HG03469 (cell line): ENCODE results near the gene COL5A1.

ENCODE experiments used
- ATAC-seq: cut with Tn5 transposase; IDR thresholded peaks from one replicate; pipeline ENCODE4 v1.9.1; 2021; ENCODE audit warnings: mild to moderate bottlenecking, moderate library complexity, moderate number of reproducible peaks; ENCODE audit not compliant: unreplicated experiment

COL5A1 gene

DNA sequence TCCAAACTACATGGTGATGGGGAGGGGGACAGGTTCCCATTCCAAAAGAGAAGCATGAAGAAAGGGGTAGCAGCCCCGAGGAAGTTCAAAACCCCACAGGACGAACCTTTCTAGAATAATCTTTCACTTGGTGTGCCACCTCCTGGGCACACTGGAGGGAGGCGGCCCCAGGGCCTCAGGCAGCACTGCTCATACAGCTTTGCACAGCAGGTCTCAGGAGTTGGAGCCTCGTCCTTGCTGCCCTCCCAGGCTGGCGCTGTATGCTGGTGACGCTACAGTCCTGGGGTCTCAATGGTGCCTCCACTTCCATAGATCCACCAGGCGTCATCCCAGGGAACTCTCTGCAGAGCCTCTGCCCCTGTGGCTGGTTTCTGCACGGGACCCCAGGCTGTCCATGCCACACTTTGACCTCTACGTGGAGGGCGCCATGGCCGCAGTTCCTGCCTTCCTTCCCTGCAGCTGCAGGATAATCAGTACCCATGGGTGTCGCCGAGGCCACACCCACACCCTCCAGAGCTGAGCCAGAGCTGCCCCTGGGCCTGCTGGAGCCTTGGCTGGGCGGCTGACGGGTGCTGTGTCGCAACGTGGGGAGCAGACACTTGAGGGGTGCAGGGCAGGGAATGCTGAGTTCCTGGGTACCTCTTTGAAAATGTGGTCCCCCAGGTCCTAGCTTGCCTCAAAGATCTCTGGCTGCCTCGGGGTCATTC lies 95.3 kb downstream of the COL5A1 start:
- ATAC-seq: no peak

DNA sequence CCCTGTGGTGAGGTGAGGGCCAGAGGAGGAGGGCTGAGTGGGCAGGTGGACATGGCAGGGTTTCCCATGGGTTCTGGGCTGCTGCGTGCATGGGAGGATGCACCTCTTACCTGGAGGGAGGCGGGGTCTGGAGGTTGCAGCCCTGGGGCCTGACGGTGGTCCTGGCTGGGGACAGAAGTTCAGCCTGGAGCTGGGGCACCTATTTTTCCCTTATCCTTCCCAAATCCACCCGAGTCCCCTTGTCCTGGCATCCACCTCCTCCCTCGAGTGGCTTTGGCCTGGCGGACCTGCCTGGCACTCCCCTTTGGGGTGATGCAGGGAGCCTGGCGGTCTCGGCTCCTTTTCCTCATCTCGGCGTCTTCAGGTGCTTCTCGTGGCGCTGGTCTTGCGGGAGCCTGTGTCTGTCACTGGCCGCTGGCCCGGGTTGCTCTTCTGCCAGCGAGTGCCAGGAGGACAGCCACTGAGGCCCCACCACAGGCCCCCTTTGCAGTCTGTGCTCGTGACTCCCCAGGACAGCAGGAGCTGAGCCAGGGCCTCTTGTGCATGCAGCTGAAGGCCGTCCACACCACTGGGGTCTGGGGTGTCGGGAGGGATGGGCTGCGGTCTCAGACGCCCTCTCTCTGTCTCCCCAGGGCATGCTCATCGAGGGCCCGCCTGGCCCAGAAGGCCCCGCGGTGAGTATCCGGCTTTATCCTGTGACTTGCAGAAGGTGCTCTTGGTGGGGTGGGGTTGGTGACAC lies 96.4 kb downstream of the COL5A1 start:
- ATAC-seq: no peak

- no peak for ATAC-seq
These were observed 97.5 kb downstream of the COL5A1 start for GRCh38 chr9:134738869-134739659.

- ATAC-seq: no peak
These were observed 98.0 kb downstream of the COL5A1 start for GRCh38 chr9:134739660-134739968.

- no peak for ATAC-seq
These were observed 98.5 kb downstream of the COL5A1 start for GRCh38 chr9:134740071-134740470.

DNA sequence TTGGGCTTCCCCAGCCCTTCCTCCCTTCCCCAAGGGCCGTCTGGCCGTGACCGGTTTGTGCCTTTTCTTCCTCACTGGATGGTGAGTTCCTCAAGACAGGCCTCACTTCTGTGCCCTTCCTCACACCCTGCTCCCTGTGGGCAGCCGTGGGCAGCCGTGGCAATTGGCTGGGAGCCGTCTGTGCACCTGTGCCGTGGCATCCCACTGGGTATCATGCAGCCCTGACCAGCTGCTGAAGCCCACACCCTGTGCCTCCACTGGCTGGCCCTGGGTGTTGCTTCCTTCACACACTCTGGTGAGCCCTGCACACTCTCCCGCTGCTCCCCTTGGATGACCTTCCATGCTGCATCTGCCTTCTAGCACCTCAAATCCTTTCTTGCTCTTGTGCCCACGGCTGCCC lies 100.2 kb downstream of the COL5A1 start:
- no peak for ATAC-seq

- no peak for ATAC-seq
These were observed 101.4 kb downstream of the COL5A1 start for GRCh38 chr9:134742822-134743535.

GRCh38 chr9:134743853-134744252 lies 102.2 kb downstream of the COL5A1 start:
- ATAC-seq: no peak

GRCh38 chr9:134744385-134745295 lies 103.0 kb downstream of the COL5A1 start:
- no peak for ATAC-seq

DNA sequence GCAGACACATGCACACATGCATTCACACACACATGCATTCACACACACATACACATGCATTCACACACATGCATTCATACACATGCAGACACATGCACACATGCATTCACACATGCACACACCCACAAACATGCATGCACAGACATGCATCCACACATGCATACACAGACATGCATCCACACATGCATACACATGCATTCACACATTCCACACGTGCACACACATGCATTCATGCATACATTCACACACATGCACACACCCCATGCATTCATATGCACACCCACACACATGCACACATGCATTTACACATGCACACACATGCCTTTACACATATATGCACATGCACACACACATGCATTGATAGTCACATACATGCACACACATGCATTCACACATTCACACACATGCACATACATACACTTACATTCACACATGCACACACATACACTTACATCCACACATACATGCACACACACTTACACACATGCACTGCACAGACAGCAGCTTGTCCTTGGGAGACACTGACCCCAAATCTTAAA lies 106.4 kb downstream of the COL5A1 start:
- ATAC-seq: no peak

DNA sequence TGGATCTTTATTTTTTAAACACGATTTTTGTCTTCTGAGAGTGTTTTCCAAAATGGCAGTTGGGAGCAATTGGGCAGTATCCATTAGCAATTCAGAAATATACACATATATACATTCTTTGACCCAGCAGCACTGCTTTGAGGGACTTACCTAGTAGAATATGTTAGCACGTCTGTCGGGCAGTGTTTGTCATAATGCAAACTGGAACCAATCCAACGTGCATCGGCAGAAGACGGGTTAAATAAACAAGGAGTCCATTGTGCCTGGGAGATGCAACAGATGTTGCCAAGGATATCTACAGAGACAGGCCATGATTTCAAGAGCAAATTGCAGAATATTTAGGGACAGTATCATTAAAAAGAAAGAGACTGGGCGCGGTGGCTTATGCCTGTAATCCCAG lies 107.0 kb downstream of the COL5A1 start:
- no peak for ATAC-seq

GRCh38 chr9:134750450-134751155 lies 109.0 kb downstream of the COL5A1 start:
- no peak for ATAC-seq

- no peak for ATAC-seq
These were observed 110.0 kb downstream of the COL5A1 start for GRCh38 chr9:134751622-134752021.

GRCh38 chr9:134752471-134753168 lies 111.0 kb downstream of the COL5A1 start:
- no peak for ATAC-seq

DNA sequence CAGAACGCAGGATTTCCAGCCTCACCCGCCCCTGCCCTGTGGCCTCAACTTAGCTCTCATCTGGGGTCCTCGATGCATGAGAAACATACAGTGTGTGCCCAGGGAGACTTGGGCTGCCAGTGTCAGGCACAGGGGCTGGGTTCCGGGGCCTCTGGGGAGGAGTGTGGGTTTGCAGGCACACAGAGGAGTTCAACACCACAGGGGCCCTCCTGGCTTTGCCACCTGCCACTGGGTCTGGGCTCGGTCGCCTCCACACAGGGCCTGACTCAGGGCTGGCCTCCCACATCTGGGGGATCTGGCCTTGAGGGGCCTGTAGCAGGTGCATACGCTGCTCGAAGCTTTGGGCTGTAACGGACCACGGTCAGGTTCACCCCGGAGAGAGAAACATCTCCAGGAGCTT lies 111.6 kb downstream of the COL5A1 start:
- ATAC-seq: no peak

DNA sequence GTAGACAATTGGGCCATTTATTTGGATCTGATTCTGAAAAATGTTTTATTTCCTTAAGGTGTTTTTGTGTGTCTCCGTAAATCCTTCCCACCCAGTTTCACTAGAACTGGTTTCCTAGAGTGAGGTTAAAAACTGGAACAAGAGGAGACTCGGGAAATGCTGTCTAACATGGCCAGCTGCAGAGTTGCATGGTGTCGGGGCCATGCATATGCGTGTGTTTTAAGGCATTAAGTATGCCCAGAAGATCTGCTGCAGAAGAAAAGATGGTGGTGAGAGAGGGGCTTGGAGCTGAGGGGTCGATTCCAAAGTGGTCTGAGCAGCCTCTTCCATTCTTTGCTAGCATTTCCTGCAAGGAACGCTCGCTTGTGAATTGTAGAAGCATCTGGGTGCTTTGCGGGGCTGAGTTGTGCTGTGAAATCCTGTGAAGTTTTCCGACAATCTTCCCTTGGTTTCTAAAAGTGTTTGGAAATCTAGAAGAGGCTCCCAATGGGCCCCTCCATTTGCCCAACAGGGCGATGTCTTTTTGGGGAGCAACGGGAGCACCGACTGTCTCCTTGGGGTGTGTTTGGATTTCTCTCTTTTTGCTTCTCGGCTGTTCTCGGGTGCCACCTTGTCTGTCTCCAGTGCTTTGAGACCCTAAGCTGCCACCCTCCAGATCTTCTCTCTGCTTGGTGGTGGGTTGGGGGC lies 113.8 kb downstream of the COL5A1 start:
- no peak for ATAC-seq

- ATAC-seq: no peak
These were observed 114.5 kb downstream of the COL5A1 start for GRCh38 chr9:134756098-134756497.
